Measurements from ENCODE around the gene RNF5. TPM values are rescaled to one million over a fixed set of nuclear protein-coding genes. Genes with fewer than 3 reads are reported as not detected.

RNF5 gene
- total and polyA plus RNA-seq, 9 of the 15 experiments (the other 6 are each of a cell fraction or from before 2014, with no cell fraction given) = 62.2 to 245 (median 129) TPM

- Histone ChIP-seq H3K9me1 (ENCODE audit: control insufficient read depth, insufficient read depth, low read length) (no peaks in the 10 kb centered on the region), H3K27me3 (ENCODE audit: control insufficient read depth in 2 of 2, insufficient read depth in 2 of 2, low read length in 2 of 2) (no peaks in the 10 kb centered on the region), H2AFZ (ENCODE audit: low read depth, low read length) (peak within 1 kb of the TSS; percentile 97), H3K9me3 (replicated peaks; ENCODE audit: control insufficient read depth, insufficient read depth, low read depth, low read length) (no peaks in the 10 kb centered on the region), H3K36me3 (ENCODE audit: control insufficient read depth, insufficient read depth, low read length) (peaks cover 14% of the 10 kb centered on the region; the same call in 2 of the 3 replicates), H3K79me2 (ENCODE audit: control insufficient read depth, insufficient read depth, low read length) (peaks cover 58% of the 10 kb centered on the region), H3K4me3 (peak within 1 kb of the TSS; percentile 79), H3K4me1 (replicated peaks in 1 of 2; ENCODE audit: control insufficient read depth in 2 of 2, insufficient read depth in 2 of 2, low read length in 2 of 2) (peaks cover 72 to 76% of the 10 kb centered on the region in 2 experiments), H3K4me2 (ENCODE audit: insufficient read depth, low read length) (peak within 1 kb of the TSS; percentile 96), H3K9ac (ENCODE audit: insufficient read depth in 1 of 2, low read depth in 2 of 2, low read length in 2 of 2) (peak within 1 kb of the TSS; percentile 85 to 93), H4K20me1 (replicated peaks; ENCODE audit: control insufficient read depth, insufficient read depth, low read length) (no peaks in the 10 kb centered on the region), H3K27ac (ENCODE audit: extremely low read depth, low read depth, low read length) (peak within 1 kb of the TSS; percentile 93)
- intact Hi-C loops (cut with micrococcal nuclease) = loop anchor here (10.0 kb wide), 1 partner anchor 288 kb away; the partner anchor contains the start of gene ZBTB12
- in situ Hi-C loops (cut with MboI) = no loop called here
- FAIRE-seq (peak; percentile 75), DNase-seq (ENCODE audit: extremely low read depth in 1 of 4, low spot score in 3 of 4) (peak; percentile 45 to 85 (median 63)), ATAC-seq (no peak)
- WGBS (ENCODE audit: insufficient coverage, low coverage, missing lambda C conversion rate) = 0% methylated on average over 3 of the region's 5 CpGs
- no TSS peak for BruUV-seq (replicated peaks)
- ChIA-PET CTCF (ENCODE audit: low intra/inter-chr PET ratio) (no interaction called here), POLR2A (interaction anchor here (0.6 to 1.4 kb wide), 6 partner anchors 10 to 629 kb away, joined by 3 to 6 read pairs (median 3); partner anchors contain the start of gene BAG6)
- no peak for TF ChIP-seq ZNF12 (CRISPR knock-in tag; IDR thresholded peaks at IDR 0.05)
- TF ChIP-seq TAF15 (IDR thresholded peaks at IDR 0.05; ENCODE audit: low read depth, low read length) = no peak
- TF ChIP-seq RERE (CRISPR knock-in tag; IDR thresholded peaks at IDR 0.05; ENCODE audit: borderline replicate concordance) = no peak
- TF ChIP-seq TGIF2 (CRISPR knock-in tag; IDR thresholded peaks at IDR 0.05) = no peak
- TF ChIP-seq, protein P1, sequence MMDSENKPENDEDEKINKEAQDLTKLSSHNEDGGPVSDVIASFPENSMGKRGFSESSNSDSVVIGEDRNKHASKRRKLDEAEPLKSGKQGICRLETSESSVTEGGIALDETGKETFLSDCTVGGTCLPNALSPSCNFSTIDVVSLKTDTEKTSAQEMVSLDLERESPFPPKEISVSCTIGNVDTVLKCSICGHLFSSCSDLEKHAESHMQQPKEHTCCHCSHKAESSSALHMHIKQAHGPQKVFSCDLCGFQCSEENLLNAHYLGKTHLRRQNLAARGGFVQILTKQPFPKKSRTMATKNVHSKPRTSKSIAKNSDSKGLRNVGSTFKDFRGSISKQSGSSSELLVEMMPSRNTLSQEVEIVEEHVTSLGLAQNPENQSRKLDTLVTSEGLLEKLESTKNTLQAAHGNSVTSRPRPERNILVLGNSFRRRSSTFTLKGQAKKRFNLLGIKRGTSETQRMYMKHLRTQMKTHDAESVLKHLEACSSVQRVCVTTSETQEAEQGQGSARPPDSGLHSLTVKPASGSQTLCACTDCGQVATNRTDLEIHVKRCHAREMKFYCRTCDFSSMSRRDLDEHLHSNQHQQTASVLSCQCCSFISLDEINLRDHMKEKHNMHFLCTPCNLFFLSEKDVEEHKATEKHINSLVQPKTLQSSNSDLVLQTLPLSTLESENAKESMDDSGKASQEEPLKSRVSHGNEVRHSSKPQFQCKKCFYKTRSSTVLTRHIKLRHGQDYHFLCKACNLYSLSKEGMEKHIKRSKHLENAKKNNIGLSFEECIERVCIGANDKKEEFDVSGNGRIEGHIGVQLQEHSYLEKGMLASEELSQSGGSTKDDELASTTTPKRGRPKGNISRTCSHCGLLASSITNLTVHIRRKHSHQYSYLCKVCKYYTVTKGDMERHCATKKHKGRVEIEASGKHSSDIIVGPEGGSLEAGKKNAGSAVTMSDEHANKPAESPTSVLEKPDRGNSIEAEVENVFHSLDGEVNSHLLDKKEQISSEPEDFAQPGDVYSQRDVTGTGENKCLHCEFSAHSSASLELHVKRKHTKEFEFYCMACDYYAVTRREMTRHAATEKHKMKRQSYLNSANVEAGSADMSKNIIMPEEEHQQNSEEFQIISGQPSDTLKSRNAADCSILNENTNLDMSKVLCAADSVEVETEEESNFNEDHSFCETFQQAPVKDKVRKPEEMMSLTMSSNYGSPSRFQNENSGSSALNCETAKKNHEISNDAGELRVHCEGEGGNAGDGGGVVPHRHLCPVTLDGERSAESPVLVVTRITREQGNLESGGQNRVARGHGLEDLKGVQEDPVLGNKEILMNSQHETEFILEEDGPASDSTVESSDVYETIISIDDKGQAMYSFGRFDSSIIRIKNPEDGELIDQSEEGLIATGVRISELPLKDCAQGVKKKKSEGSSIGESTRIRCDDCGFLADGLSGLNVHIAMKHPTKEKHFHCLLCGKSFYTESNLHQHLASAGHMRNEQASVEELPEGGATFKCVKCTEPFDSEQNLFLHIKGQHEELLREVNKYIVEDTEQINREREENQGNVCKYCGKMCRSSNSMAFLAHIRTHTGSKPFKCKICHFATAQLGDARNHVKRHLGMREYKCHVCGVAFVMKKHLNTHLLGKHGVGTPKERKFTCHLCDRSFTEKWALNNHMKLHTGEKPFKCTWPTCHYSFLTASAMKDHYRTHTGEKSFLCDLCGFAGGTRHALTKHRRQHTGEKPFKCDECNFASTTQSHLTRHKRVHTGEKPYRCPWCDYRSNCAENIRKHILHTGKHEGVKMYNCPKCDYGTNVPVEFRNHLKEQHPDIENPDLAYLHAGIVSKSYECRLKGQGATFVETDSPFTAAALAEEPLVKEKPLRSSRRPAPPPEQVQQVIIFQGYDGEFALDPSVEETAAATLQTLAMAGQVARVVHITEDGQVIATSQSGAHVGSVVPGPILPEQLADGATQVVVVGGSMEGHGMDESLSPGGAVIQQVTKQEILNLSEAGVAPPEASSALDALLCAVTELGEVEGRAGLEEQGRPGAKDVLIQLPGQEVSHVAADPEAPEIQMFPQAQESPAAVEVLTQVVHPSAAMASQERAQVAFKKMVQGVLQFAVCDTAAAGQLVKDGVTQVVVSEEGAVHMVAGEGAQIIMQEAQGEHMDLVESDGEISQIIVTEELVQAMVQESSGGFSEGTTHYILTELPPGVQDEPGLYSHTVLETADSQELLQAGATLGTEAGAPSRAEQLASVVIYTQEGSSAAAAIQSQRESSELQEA (IDR thresholded peaks at IDR 0.05; ENCODE audit: low read depth) = no peak
- peak; percentile 56; the same call in 1 of the 2 replicates for TF ChIP-seq HDAC2 (IDR thresholded peaks at IDR 0.05)
- TF ChIP-seq TEAD4 (IDR thresholded peaks at IDR 0.05; ENCODE audit: low read length) = no peak
- no peak for TF ChIP-seq TEAD4 (CRISPR knock-in tag; IDR thresholded peaks at IDR 0.05; ENCODE audit: borderline replicate concordance)
These were observed 14.4 kb downstream of the RNF5 start, which contains the start of gene GPSM3 for GRCh38 chr6:32192608-32193039. Gene GPSM3 (minus strand): TSS chr6:32192643. CDS start chr6:32192513, 130 bp downstream.

Measured in K562 (cell line).